Activated naive CD4-positive, alpha-beta T cell treated with anti-CD3 and anti-CD28 coated beads, Interleukin-2, amount 50 U/mL, for 72 hours (primary cell): ENCODE data around the gene TYSND1. TPM values are rescaled to one million over a fixed set of nuclear protein-coding genes. Genes with fewer than 3 reads are reported as not detected.
"Not testable (repeated sequence)": the region's sequence is repeated elsewhere in the genome, so short reads cannot be mapped to it uniquely, and the experiment has no call there.

Source experiments
- ATAC-seq, 2 donors: fragments of 150-1000 bp; cut with Tn5 transposase; 2 replicates each; pipeline ENCODE4 v1.10.0; 2021; ENCODE audit warnings: mild to moderate bottlenecking in 2 of 2, moderate library complexity in 2 of 2
- DNase-seq, 2 donors: peaks; one replicate each; pipeline ENCODE4 v3.0.0; 2021 to 2022; ENCODE audit warnings: low spot score in 2 of 2
- H3K27ac Mint-ChIP-seq, 2 donors: one replicate each; pipeline ENCODE4 v1.8.0; 2022; ENCODE audit warnings: mild to moderate bottlenecking in 2 of 2, mixed read lengths in 2 of 2
- H3K36me3 Mint-ChIP-seq, 2 donors: one replicate each; pipeline ENCODE4 v1.8.0; 2022; ENCODE audit warnings: mixed read lengths in 2 of 2
- H3K9me3 Mint-ChIP-seq, 2 donors: one replicate each; pipeline ENCODE4 v1.8.0; 2022; ENCODE audit warnings: mixed read lengths in 2 of 2
- total RNA-seq, 2 donors: library from RNA; stranded (reverse); gene quantifications; one replicate each; pipeline ENCODE4 v1.2.3, GENCODE V29; 2022

TYSND1 gene
- total RNA-seq, 2 donors from 2014 or later: 6.4 to 15.4 TPM

DNA sequence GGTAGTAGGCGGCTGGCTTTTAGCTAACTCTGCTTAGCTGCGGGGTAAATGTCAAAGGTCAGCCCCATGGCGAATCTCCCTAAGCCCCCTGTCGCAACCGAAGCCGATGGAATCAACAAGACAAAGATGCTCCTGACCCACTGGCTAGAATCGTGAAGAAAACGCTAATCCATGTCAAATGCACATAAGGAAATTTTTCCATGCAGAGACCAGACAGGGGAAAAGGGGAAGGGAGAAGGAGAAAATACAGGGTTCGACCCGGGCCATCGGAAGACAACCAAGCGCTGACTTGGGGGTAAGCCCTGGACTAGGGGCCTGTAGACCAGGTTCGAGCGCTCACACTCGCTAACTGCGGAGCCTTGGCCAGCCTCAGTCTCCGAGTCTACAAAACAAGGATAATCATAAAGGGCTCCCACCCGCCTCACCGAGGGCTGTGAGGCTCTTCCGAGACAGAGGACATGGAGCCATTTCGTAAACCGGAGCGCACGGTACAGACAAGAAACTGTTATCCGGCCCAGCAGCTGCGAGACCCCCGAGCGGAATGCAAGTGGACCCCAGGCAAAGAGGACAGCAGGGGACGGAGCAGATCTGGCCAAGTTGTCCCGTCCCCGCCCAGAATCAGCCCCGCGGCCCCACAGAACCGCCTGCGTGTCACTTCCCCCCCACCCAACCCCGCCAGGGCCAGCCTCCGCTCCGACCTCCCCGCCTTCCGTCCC, 23.3 kb upstream of the TYSND1 start:
- H3K9me3 Mint-ChIP-seq: no peaks in the 10 kb centered on the region
- H3K36me3 Mint-ChIP-seq: peaks cover 11 to 37% of the 10 kb centered on the region in 2 donors
- peak overlapping the region; percentile 94 to 95 for H3K27ac Mint-ChIP-seq
- ATAC-seq: peak; percentile 17 to 31
- peak in 1 of 2 donors; percentile 17 for DNase-seq

DNA sequence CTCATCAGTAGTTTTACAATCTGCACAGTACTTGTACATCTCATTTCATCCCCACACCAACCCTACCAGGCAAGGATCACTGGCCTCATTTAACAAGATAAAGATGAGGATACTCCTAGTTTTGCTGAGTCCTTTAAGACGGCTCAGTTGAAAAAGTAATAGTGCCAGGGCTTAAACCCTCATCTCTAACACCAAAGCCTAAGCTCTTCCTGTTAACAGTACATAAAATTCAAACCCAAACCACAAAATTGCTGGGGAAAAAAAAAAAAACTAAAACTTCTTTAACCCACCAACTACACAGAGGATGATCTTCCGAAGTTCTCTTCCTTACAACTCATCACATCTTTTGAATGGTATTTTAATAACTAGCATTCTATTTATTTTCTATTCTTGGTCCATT, 22.5 kb upstream of the TYSND1 start:
- Mint-ChIP-seq H3K27ac (peak overlapping the region; percentile 94 to 95), H3K9me3 (no peaks in the 10 kb centered on the region), H3K36me3 (peaks cover 11 to 39% of the 10 kb centered on the region in 2 donors)
- ATAC-seq (no peak), DNase-seq (no peak)

DNA sequence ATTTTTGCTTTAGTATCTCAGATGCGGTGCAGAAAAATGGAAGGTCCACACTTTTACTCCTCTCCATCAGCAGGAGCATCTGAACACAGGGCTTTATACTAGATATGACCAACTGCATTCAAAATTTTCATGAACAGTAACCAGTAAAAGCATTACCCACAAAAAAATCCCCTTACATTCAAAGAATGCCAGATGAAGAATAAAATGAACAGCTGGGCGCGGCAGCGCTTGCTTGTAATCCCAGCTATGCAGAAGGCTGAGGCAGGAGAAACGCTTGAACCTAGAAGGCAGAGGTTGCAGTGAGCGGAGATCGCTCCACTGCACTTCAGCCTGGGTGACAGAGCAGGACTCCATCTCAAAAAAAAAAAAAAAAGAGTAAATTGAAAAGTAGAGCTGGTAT, 20.7 kb upstream of the TYSND1 start:
- peak overlapping the region in 1 of 2 donors; percentile 1 for H3K27ac Mint-ChIP-seq
- ATAC-seq (no peak), DNase-seq (no peak)
- H3K36me3 Mint-ChIP-seq: peaks cover 11 to 46% of the 10 kb centered on the region in 2 donors
- H3K9me3 Mint-ChIP-seq: no peaks in the 10 kb centered on the region

DNA sequence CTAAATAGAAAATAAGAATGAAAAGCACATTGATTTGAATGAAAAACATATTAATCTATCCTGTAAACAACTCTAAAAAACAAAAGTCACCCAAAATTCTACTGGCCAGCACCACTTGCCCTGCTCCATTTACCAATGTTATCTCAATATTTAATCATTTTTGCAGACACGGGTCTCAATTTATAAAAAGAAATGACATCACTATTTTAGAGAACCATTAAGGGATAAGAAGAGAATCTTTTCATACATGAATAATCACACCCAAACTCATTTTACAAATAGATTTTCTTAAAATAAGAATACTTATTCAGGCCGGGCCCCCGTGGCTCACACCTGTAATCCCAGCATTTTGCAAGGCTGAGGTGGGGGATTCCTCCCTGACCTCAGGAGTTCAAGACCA, 19.9 kb upstream of the TYSND1 start:
- peak overlapping the region in 1 of 2 donors; percentile 33 for H3K27ac Mint-ChIP-seq

DNA sequence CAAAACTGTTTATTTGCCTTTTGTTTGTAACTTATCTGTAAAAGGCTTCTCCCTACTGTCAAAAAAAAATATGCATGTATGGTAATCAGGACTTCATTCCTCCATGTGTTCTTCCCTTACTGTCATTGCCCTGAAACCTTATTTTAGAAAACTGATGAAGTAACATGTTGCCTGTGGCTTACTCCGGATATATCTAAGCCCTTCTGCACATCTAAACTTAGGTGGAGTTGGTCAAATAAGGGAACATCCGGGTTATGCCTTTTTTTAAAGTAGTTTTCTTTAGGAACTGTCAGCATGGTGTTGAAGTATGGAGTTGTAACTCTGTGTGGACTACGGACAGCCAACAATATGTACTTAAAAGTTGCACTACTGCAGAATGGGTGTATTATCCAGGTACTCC, 17.7 kb upstream of the TYSND1 start:
- peaks cover 7 to 63% of the 10 kb centered on the region in 2 donors for H3K36me3 Mint-ChIP-seq
- ATAC-seq (no peak), DNase-seq (no peak)
- H3K27ac Mint-ChIP-seq: peak overlapping the region in 1 of 2 donors; percentile 89
- no peaks in the 10 kb centered on the region for H3K9me3 Mint-ChIP-seq

More for the DNA sequence above, 19.9 kb upstream of the TYSND1 start:
- Mint-ChIP-seq H3K9me3 (no peaks in the 10 kb centered on the region), H3K36me3 (peaks cover 16 to 55% of the 10 kb centered on the region in 2 donors)
- DNase-seq (no peak), ATAC-seq (no peak)

DNA sequence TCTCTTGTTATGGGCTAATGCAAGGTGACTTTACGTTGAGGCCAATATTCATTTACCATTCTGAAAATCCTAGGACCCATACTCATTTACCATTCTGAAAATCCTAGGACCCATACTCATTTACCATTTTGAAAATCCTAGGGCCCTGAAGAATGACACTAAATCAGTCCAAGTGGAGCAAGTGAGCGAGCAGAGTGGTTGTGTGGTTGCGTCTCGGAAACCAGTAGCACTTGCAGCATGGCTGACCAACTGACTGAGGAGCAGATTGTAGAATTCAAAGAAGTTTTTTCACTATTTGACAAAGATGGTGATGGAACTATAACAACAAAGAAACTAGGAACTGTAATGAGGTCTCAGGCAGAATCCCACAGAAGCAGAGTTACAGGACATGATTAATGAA, 16.9 kb upstream of the TYSND1 start:
- H3K27ac Mint-ChIP-seq: peak overlapping the region; percentile 89 to 98
- peaks cover 5 to 57% of the 10 kb centered on the region in 2 donors for H3K36me3 Mint-ChIP-seq
- H3K9me3 Mint-ChIP-seq: no peaks in the 10 kb centered on the region
- DNase-seq (no peak), ATAC-seq (peak; percentile 7 to 53)

DNA sequence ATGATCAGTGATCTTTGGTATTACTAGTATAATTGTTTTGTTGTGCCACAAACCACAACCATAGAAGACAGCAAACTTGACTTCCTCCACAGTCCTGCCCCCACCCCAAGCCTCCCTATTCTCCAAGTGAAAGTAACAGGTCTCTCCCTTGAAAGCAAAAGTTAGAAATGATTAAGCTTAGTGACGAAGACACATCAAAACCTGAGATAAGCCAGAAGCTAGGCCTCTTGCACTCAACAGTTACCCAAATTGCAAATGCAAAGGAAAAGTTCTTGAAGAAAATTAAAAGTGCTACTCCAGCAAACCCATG, 16.3 kb upstream of the TYSND1 start:
- Mint-ChIP-seq H3K27ac (peak overlapping the region; percentile 89 to 98), H3K36me3 (peaks cover 5 to 57% of the 10 kb centered on the region in 2 donors), H3K9me3 (no peaks in the 10 kb centered on the region)
- peak in 1 of 2 donors; percentile 61 for DNase-seq
- peak; percentile 89 to 94 for ATAC-seq

DNA sequence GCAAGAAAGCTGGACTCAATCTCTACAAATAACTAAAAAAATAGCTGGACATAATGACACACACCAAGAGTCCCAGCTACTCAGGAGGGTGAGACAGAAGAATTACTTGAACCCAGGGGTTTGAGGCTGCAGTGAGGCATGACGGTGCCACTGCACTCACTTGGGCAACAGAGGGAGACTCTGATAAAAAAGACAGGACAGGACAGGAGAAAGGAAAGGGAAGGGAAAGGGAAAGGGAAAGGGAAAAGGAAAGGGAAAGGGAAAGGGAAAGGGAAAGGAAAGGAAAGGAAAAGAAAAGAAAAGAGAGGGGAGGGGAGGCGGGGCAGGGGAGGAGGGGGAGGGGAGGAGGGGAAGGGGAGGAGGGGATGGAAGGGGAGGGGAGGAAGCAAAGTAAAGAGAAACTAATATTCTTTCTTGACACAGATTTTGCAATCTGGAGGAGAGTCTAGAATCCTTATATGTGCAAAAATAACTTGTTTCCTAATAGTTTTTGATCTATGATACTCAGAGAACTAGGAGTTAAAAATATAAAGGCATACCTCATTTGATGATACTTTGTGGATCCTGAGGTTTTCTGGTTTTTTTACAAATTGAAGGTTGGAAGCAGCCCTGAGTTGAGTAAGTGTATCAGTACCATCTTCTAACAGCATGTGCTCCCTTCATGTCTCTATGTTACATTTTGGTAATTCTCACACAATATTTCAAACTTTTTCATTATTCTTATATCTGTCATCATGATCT, 15.8 kb upstream of the TYSND1 start:
- Mint-ChIP-seq H3K9me3 (no peaks in the 10 kb centered on the region), H3K36me3 (peaks cover 5 to 56% of the 10 kb centered on the region in 2 donors), H3K27ac (peak overlapping the region; percentile 89 to 98)
- DNase-seq (no peak), ATAC-seq (peak; percentile 69 to 80)

DNA sequence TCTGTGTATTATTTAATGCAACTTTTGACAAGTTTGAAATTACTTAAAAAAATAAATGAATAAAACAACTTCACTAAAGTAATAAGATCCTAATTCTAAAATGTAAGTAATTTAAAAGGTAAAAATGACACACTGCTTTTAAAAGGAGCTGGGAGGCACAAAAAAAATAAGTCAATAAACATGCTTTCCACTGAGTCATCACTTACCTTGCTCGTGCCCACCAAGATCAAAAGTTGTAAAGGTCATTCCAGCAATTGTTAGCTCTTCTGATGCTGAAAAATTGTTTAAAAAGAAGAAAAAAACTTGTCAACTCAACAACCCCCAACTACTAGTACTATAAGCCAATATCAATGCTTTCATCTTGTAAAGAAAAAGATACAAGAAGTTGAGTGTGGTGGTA, 14.3 kb upstream of the TYSND1 start:
- Mint-ChIP-seq H3K27ac (peak overlapping the region; percentile 72 to 89), H3K36me3 (peaks cover 9 to 48% of the 10 kb centered on the region in 2 donors), H3K9me3 (no peaks in the 10 kb centered on the region)
- no peak for ATAC-seq
- no peak for DNase-seq

DNA sequence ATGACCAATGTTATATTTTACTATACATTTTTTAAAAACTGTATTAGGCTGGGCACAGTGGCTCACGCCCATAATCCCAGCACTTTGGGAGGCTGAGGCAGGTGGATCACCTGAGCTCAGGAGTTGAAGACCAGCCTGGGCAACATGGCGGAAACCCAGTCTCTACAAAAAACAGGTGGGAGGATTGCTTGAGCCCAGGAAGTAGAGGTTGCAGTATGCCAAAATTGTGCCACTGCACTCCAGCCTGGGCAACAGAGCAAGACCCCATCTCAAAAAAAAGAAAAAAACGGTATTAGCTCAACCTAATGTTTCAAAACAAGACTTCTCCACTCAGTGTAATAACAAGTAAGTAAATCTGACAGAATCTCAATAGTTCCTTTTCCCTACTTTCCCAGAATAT, 12.9 kb upstream of the TYSND1 start:
- not testable (repeated sequence) for H3K9me3 Mint-ChIP-seq, DNase-seq, ATAC-seq
- peaks cover 15 to 44% of the 10 kb centered on the region in 2 donors for H3K36me3 Mint-ChIP-seq
- peak overlapping the region in 1 of 2 donors; percentile 30 for H3K27ac Mint-ChIP-seq

DNA sequence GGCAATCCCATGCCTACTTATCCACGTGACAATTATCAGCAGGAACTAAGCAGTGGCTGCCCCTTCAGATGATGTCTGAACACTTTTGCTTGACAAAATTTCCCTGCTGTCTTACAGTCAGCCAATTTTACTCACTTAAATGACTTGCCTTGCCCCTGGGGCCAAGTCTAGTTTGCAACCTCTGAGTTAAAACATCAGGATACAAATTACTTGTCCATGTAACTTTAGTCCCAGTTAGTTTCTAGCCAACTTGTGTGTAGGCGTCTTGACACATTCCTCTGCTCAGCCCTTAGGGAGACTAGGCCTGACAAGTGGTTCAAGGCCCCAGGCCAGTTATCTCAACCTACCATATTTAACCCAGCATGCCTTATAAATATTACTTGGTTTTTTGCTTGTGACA, 11.6 kb upstream of the TYSND1 start:
- no peak overlapping the region for H3K27ac Mint-ChIP-seq
- ATAC-seq (no peak), DNase-seq (no peak)
- H3K9me3 Mint-ChIP-seq: no peaks in the 10 kb centered on the region
- peaks cover 15 to 42% of the 10 kb centered on the region in 2 donors for H3K36me3 Mint-ChIP-seq

DNA sequence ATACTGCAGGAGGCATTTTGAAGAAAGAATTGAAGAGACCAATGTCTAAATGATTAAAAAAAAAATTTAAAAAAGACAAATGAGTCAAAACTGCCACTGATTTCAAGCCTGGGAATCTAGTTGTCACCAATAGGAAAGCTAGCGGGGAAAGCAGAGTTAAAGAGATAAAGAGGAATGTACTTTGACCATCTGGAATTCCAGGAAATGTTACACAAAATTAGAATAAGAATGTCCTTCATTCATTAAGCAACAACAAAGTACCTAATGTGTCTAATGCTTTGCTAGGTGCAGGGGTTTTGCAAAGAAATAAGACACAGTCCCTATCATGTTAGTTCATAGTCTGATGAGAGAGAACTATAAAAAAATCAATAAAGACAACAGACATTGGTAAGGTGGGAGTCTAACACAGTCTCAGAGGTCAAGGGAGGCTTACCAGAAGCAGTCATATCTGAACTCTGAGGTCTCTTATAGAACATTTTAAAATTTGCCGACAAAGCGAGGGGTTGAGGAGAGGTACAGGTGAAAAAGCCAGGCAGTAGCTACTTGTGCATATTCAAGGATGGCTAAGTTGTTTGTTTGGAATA, 8.8 kb upstream of the TYSND1 start:
- Mint-ChIP-seq H3K27ac (peak overlapping the region; percentile 22 to 58), H3K9me3 (no peaks in the 10 kb centered on the region), H3K36me3 (peaks cover 19 to 32% of the 10 kb centered on the region in 2 donors)
- ATAC-seq (no peak), DNase-seq (no peak)

DNA sequence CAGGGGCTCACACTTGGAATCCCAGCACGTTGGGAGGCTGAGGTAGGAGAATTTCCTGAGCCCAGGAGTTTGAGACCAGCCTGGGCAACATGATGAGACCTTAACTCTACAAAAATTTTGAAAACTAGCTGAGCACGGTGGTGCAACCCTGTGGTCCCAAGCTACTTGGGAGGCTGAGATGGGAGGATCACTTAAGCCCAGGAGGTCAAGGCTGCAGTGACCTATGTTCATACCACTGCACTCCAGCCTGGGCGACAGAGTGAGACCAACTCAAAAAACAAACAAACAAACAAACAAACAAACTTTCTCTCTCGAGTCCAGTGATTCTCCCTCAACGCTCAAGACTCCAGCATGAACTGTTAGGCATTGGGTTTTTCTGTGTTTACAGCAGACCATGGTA, 2.0 kb upstream of the TYSND1 start:
- H3K9me3 Mint-ChIP-seq: no peaks in the 10 kb centered on the region
- DNase-seq (no peak), ATAC-seq (no peak)
- peak overlapping the region in 1 of 2 donors; percentile 64 for H3K27ac Mint-ChIP-seq
- peaks cover 9 to 10% of the 10 kb centered on the region in 2 donors for H3K36me3 Mint-ChIP-seq

DNA sequence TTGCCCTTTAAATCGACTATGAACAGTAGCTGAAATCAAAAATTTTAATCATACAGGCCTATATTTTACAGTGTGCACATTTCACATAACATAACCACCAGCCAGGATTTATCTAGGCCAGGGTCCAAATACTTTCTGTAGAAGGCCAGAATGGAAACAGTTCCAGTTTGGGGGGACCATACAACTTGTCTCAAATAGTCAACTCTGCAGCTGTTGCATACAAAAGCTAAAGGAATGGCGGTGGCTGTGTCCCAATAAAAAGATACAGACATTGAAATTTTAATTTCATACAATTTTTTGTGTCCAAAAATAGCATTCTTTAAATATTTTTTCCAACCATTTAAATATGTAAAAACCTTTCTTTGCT, 742 bp upstream of the TYSND1 start:
- peaks cover 3 to 6% of the 10 kb centered on the region in 2 donors for H3K36me3 Mint-ChIP-seq
- ATAC-seq (no peak), DNase-seq (no peak)
- H3K27ac Mint-ChIP-seq: peak overlapping the region; percentile 92 to 95
- no peaks in the 10 kb centered on the region for H3K9me3 Mint-ChIP-seq

DNA sequence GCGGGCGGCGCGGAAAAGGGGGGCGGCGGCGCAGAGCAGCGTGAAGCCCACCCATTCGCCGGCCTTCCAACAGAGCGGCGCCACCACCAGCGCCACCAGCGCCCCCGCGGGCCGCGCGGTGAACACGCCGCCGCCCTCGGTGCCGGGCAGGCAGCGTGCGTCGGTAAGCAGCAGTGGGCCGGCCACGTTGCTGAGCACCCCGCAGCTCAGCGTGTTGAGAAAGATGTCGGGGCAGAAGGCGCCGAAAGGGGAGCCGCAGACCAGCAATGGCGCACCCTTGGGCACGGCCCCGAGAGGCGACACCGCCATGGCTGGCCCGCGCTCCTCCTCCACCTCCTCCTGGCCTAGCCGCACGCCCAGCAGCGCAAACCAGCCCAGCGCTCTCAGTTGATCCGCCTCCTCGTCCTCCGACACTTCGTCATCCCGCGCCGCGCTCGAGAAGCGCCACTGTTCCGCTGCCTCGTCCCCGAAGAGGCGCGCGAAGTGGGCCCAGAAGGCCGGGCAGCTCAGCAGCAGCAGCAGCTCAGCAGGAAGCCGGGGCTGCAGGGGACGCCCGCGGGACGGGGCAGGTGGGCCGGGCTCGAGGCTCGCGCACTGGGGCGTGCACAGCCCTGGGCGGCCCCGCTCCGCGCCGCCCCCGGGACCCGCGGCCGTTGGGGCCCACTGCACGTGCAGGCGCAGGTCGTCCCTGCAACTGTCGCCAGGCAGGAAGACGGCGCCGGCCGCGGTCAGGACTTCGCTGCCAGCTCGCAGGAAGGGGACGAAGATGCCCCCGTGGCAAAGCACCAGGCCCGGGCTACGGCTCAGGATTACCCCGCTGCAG, 623 bp downstream of the TYSND1 start:
- peak overlapping the region; percentile 81 to 92 for H3K27ac Mint-ChIP-seq
- DNase-seq (peak; percentile 70 to 74), ATAC-seq (peak; percentile 59 to 71)
- no peaks in the 10 kb centered on the region for H3K36me3 Mint-ChIP-seq
- H3K9me3 Mint-ChIP-seq: no peaks in the 10 kb centered on the region

DNA sequence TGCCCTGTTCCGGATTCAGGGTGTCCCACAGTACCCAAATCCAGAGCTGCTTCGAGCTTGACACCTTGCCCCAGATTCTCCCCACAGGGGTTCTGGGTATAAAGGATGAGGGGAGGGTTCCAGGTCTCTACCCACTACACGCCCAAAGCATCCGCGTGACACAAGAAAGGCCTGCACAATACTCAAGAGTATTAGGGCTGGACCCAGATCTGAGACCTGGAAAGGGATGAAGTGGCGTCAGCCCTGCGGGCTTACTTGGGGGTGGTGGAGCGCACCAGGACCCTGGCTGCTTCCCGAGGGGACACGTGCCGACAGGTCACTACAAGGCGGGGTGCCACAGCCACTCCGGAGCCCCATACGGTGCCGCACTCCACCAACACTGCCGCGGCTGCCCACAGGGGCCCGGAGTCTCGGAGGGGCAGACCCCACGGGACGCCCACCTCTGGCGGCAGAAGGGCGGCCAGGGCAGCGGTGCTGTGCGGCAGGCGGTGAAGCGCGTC, 1.3 kb downstream of the TYSND1 start:
- DNase-seq (peak in 1 of 2 donors; percentile 30), ATAC-seq (peak; percentile 0 to 5)
- Mint-ChIP-seq H3K36me3 (no peaks in the 10 kb centered on the region), H3K27ac (peak overlapping the region; percentile 65 to 92), H3K9me3 (no peaks in the 10 kb centered on the region)
